Adrenal gland (tissue), 5 donors: Measurements from ENCODE around the gene BGLAP.

ENCODE experiments used
- CTCF ChIP-seq, 6 experiments: fragments of 450-650 bp in 4 of 6; fragments of 200-600 bp in 2 of 6; sonication (generic) in 1 of 6; IDR thresholded peaks; 1 replicate in 5 of 6; 2 replicates in 1 of 6; pipeline versions ENCODE4 v1.5.1 to v1.8.0; 2016 to 2021; ENCODE audit warnings: antibody characterized with exemption in 6 of 6, mild to moderate bottlenecking in 2 of 6, moderate library complexity in 1 of 6
- POLR2A ChIP-seq, 2 donors: fragments of 450-650 bp; IDR thresholded peaks; one replicate each; pipeline ENCODE4 v1.6.1; 2017; ENCODE audit warnings: antibody characterized with exemption in 2 of 2, mild to moderate bottlenecking in 2 of 2, moderate library complexity in 1 of 2
- donor health status: DM: no; HTN: no; CAD: no.

- no peak for TF ChIP-seq CTCF (IDR thresholded peaks at IDR 0.05)
- TF ChIP-seq POLR2A (IDR thresholded peaks at IDR 0.05), result no peak
These were observed 41.9 kb upstream of the BGLAP start for GRCh38 chr1:156200044-156200443.
